Measurements from ENCODE around the gene ROPN1L.

DNA sequence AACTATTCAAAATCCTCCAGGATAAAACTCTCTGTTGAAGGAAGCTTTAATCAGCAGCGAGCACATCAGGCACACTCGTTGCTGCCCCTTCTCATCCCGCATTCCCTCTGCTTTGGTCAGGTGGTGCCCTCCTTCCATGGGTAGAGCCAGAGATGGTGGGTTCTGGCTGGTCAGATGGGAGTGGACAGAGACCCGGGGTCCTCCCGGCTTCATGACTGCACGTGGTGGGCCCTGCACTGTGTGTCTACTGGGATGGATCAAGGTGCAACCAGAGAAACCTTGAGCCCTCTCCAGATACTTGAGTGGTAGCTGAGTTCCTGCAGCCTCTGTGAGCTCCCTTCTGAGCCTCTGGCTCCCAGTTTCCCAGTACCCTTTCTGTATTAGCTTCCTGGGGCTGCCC, 36.3 kb downstream of the ROPN1L start:
- TF ChIP-seq, protein P1, sequence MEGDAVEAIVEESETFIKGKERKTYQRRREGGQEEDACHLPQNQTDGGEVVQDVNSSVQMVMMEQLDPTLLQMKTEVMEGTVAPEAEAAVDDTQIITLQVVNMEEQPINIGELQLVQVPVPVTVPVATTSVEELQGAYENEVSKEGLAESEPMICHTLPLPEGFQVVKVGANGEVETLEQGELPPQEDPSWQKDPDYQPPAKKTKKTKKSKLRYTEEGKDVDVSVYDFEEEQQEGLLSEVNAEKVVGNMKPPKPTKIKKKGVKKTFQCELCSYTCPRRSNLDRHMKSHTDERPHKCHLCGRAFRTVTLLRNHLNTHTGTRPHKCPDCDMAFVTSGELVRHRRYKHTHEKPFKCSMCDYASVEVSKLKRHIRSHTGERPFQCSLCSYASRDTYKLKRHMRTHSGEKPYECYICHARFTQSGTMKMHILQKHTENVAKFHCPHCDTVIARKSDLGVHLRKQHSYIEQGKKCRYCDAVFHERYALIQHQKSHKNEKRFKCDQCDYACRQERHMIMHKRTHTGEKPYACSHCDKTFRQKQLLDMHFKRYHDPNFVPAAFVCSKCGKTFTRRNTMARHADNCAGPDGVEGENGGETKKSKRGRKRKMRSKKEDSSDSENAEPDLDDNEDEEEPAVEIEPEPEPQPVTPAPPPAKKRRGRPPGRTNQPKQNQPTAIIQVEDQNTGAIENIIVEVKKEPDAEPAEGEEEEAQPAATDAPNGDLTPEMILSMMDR (IDR thresholded peaks at IDR 0.05) = no peak
- TF ChIP-seq POLR2A (IDR thresholded peaks at IDR 0.05) = no peak
- TF ChIP-seq POLR2AphosphoS5 (IDR thresholded peaks at IDR 0.05) = no peak
